Measurements from ENCODE around the gene VIPAS39.
A peak's percentile ranks its signal among the peaks of the same experiment; 100 is the strongest.

The VIPAS39 gene

DNA sequence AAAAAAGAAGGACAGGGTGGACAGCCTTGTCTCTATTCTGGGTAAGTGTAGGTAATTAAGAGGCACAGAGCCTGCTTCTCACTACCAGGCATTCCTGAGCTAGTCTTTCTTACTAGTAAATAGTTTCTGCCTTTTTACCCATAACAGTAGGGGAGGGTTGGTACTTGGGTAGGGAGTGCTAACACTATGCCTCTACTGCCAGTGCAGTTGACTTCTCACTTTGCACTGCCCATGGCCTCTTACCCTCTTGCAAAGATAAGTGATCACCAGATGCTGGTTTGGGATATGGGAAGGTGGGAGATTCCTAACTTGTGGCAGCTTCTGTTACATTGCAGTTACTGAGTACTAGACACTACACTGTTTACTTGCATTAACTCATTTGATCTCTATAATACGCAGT lies 12.1 kb upstream of the VIPAS39 start:
- H3K36me3 ChIP-seq (replicated peaks; ENCODE audit: low read depth, low read length) = peaks cover 36% of the 10 kb centered on the region
- H4K20me1 ChIP-seq (ENCODE audit: insufficient read depth, low read length) = no peaks in the 10 kb centered on the region
- no peaks in the 10 kb centered on the region for H3K4me1 ChIP-seq (ENCODE audit: low read length)
- H3K9me3 ChIP-seq (ENCODE audit: insufficient read depth, low read length) = no peaks in the 10 kb centered on the region
- no peaks in the 10 kb centered on the region for H3K79me2 ChIP-seq (ENCODE audit: low read length)
- no peak overlapping the region for H2AFZ ChIP-seq (ENCODE audit: low read depth, low read length)
- H3K27me3 ChIP-seq (ENCODE audit: low read depth, low read length) = no peaks in the 10 kb centered on the region
- H3K4me3 ChIP-seq (ENCODE audit: low read length) = no peak overlapping the region
- no peak overlapping the region for H3K4me2 ChIP-seq (ENCODE audit: low read length)
- H3K27ac ChIP-seq (ENCODE audit: low read length) = no peak overlapping the region
- TF ChIP-seq EZH2phosphoT487 (IDR thresholded peaks at IDR 0.05; ENCODE audit: low read depth) = no peak
- TF ChIP-seq, protein P1, sequence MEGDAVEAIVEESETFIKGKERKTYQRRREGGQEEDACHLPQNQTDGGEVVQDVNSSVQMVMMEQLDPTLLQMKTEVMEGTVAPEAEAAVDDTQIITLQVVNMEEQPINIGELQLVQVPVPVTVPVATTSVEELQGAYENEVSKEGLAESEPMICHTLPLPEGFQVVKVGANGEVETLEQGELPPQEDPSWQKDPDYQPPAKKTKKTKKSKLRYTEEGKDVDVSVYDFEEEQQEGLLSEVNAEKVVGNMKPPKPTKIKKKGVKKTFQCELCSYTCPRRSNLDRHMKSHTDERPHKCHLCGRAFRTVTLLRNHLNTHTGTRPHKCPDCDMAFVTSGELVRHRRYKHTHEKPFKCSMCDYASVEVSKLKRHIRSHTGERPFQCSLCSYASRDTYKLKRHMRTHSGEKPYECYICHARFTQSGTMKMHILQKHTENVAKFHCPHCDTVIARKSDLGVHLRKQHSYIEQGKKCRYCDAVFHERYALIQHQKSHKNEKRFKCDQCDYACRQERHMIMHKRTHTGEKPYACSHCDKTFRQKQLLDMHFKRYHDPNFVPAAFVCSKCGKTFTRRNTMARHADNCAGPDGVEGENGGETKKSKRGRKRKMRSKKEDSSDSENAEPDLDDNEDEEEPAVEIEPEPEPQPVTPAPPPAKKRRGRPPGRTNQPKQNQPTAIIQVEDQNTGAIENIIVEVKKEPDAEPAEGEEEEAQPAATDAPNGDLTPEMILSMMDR (IDR thresholded peaks at IDR 0.05; ENCODE audit: low read depth, low read length) = no peak
- no peak overlapping the region for H3K9ac ChIP-seq (ENCODE audit: low read length)

DNA sequence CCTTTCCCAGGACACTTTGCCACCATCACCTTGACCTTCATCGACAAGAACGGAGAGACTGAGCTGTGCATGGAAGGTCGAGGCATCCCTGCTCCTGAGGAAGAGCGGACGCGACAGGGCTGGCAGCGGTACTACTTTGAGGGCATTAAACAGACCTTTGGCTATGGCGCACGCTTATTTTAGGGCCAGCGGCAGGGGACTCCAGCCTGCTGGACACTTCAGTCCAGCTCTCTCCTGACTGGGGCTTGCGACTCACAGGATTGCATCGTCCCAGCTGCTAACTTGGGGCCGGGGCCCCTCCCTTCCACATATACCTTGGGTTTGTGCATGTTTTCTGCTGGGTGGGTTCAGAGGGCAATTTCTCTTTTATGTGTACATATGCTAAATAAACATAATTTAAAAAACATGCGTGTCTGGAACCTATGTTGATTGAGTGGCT lies 11.7 kb upstream of the VIPAS39 start:
- TF ChIP-seq EZH2phosphoT487 (IDR thresholded peaks at IDR 0.05; ENCODE audit: low read depth) = no peak
- TF ChIP-seq, protein P1 (IDR thresholded peaks at IDR 0.05; ENCODE audit: low read depth, low read length) = no peak
- no peaks in the 10 kb centered on the region for H4K20me1 ChIP-seq (ENCODE audit: insufficient read depth, low read length)
- no peak overlapping the region for H3K9ac ChIP-seq (ENCODE audit: low read length)
- no peak overlapping the region for H3K4me2 ChIP-seq (ENCODE audit: low read length)
- no peak overlapping the region for H2AFZ ChIP-seq (ENCODE audit: low read depth, low read length)
- no peaks in the 10 kb centered on the region for H3K9me3 ChIP-seq (ENCODE audit: insufficient read depth, low read length)
- H3K27ac ChIP-seq (ENCODE audit: low read length) = no peak overlapping the region
- H3K4me1 ChIP-seq (ENCODE audit: low read length) = no peaks in the 10 kb centered on the region
- H3K27me3 ChIP-seq (ENCODE audit: low read depth, low read length) = no peaks in the 10 kb centered on the region
- no peaks in the 10 kb centered on the region for H3K79me2 ChIP-seq (ENCODE audit: low read length)
- peaks cover 37% of the 10 kb centered on the region for H3K36me3 ChIP-seq (replicated peaks; ENCODE audit: low read depth, low read length)
- no peak overlapping the region for H3K4me3 ChIP-seq (ENCODE audit: low read length)

DNA sequence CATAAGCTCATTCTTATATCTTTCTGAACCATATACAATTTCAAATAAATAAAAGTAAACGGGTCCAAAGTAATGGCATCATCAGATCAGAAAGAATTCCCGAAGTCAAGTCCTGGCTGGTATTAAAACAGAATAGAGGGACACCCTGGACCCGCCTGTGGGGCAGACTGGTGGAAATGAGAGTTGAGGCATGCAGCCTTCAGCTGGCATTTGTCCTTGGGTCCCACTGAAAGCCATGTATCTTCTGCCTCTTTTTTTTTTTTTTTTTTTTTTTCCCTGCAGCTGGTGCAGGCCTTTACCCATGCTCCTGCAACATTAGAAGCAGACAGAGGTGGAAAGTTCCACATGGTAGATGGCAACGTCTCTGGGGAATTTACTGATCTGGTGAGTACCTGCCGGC lies 10.4 kb upstream of the VIPAS39 start:
- Histone ChIP-seq H4K20me1 (ENCODE audit: insufficient read depth, low read length) (no peaks in the 10 kb centered on the region), H3K79me2 (ENCODE audit: low read length) (no peaks in the 10 kb centered on the region), H3K4me1 (ENCODE audit: low read length) (no peaks in the 10 kb centered on the region), H3K36me3 (replicated peaks; ENCODE audit: low read depth, low read length) (peaks cover 41% of the 10 kb centered on the region), H3K9me3 (ENCODE audit: insufficient read depth, low read length) (no peaks in the 10 kb centered on the region), H3K4me2 (ENCODE audit: low read length) (no peak overlapping the region), H3K9ac (ENCODE audit: low read length) (no peak overlapping the region), H2AFZ (ENCODE audit: low read depth, low read length) (no peak overlapping the region), H3K27me3 (ENCODE audit: low read depth, low read length) (no peaks in the 10 kb centered on the region), H3K27ac (ENCODE audit: low read length) (no peak overlapping the region), H3K4me3 (ENCODE audit: low read length) (no peak overlapping the region)
- TF ChIP-seq, protein P1 (IDR thresholded peaks at IDR 0.05; ENCODE audit: low read depth, low read length) = no peak
- no peak for TF ChIP-seq EZH2phosphoT487 (IDR thresholded peaks at IDR 0.05; ENCODE audit: low read depth)

DNA sequence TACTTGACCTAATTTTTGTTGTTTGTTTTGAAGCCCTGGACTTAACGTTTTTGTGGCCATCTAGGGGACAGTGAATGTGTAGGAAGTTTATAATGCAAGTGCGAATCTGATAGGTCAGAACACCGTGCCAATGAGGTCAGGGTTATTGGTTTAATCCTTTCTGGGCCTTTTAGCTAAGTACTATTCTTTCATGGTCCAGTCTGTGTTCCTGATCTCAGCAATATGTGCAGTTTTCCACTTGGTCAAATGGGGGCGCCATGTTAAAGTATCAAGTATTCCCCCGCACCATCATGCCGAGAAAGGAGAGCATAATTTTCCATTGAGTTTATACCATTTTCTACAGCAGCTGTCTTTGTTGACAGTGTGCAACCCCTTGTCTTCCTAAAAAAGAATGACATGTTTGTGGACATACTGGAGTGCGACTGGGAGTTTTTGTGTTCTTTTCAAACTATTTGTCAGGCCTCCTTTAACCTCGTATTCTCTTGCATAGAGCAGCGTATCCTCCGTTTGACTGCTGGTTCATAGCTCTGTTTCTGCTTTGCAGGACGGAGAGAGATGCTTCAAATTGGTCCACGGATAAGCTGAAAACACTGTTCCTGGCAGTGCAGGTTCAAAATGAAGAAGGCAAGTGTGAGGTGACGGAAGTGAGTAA lies 1.8 kb upstream of the VIPAS39 start:
- no peak overlapping the region for H2AFZ ChIP-seq (ENCODE audit: low read depth, low read length)
- H3K4me3 ChIP-seq (ENCODE audit: low read length) = peak overlapping the region; percentile 98
- TF ChIP-seq EZH2phosphoT487 (IDR thresholded peaks at IDR 0.05; ENCODE audit: low read depth) = no peak
- TF ChIP-seq, protein P1 (IDR thresholded peaks at IDR 0.05; ENCODE audit: low read depth, low read length) = peak; percentile 85
- H4K20me1 ChIP-seq (ENCODE audit: insufficient read depth, low read length) = peaks cover 11% of the 10 kb centered on the region
- peaks cover 45% of the 10 kb centered on the region for H3K79me2 ChIP-seq (ENCODE audit: low read length)
- peak overlapping the region; percentile 99 for H3K4me2 ChIP-seq (ENCODE audit: low read length)
- H3K9me3 ChIP-seq (ENCODE audit: insufficient read depth, low read length) = no peaks in the 10 kb centered on the region
- H3K27me3 ChIP-seq (ENCODE audit: low read depth, low read length) = no peaks in the 10 kb centered on the region
- peak overlapping the region; percentile 90 for H3K9ac ChIP-seq (ENCODE audit: low read length)
- H3K27ac ChIP-seq (ENCODE audit: low read length) = peak overlapping the region; percentile 73
- H3K36me3 ChIP-seq (replicated peaks; ENCODE audit: low read depth, low read length) = peaks cover 31% of the 10 kb centered on the region
- H3K4me1 ChIP-seq (ENCODE audit: low read length) = peaks cover 14% of the 10 kb centered on the region

All from OCI-LY3 (cell line).